Measurements from ENCODE around the gene NRL. TPM values are rescaled to one million over a fixed set of nuclear protein-coding genes. Genes with fewer than 3 reads are reported as not detected.

The NRL gene
- total RNA-seq, 1 donor = 5.7 TPM

DNA sequence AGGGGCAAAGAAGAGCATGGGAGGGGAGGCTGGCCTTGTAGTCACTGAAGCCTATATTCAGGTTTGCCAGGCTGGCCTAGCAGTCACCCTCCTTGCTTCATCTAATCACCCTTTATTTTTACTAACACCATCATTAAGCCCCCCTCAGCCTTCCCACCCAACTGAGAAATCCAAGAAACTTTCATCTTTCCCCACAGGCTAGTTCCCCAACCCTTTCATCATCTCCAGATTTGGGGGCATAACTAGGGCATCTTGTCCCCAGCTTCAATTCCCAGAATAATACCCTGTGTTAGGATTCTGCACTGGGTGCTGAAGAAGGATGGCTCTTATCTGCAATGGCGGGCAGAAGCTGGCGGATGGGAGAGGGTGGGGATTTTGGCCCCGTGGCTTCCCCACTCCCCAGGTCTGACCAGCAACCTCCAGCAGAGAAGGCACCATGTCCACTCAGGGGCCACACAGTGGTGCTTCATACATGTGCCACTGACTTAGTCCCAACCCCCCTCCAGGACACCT is 13.7 kb downstream of the NRL start:
- no peak for DNase-seq (ENCODE audit: low read depth in 2 of 3, low spot score in 2 of 3)

DNA sequence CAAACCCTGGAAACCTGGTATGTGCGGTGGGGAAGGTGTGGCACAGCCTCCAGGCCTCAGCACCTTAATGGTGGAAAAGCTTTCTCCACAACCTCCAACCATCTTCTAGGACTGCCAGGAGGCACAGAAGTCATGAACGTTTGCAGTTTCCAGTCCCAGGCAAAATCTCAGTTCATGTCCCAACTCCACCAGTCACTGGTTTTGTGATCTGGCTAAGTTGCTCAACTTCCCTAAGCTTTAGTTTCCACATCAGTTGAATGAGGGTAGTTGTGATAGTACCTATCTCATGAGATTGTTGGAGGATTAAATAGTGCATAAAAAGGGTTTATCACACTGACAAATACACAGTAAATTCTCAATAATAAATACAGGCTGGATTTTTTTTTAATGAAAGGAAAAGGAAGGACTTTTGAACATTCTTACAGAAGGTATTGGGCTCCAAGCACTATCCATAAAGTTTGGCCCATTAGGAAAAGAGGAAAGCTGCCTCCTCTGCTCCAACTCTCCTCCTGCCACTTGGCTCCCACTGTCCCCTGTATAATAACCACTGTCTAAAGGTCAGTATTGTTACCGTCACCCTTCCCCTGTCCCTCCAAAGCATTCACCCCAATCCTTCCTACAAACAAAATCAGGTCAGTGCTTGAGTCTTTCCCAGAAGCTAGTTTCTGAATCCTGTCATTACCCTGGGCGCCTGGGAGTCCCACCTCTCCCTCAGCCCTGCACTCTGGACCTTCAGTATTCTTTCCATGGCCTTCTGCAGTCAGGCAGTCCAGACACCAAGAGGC is 14.4 kb downstream of the NRL start:
- no peak for DNase-seq (ENCODE audit: low read depth in 2 of 3, low spot score in 2 of 3)

DNA sequence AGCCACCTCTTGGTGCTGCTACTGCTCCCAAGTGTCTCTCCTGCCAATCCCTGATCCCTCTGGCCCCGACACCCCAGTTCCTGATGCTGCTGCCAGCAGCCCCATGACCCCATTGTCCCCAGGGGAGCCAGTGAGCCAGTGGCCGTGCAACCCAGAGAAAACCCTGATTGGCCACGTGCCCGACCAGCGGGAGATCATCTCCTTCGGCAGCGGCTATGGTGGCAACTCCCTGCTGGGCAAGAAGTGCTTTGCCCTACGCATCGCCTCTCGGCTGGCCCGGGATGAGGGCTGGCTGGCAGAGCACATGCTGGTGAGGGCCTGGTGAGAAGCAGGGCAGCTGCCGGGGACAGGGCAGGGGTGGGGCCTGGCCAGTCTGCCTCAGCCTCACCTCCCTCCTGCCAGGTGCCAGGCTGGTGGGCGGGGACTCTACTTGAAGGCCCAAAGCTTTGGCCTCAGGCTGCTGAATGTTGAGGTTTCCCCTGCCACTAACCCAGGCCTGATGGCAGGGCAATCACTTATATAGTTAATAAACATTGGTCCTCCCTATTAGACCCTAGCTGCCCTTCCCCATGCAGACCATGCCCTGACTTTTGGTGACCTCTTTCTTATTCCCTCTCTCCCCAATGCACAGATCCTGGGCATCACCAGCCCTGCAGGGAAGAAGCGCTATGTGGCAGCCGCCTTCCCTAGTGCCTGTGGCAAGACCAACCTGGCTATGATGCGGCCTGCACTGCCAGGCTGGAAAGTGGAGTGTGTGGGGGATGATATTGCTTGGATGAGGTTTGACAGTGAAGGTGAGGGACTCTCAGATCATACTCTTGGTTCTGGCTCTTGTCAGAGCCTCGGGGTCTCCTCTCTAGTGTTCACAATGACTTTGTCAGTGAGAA is 15.6 kb downstream of the NRL start:
- no peak for DNase-seq (ENCODE audit: low read depth in 2 of 3, low spot score in 2 of 3)

DNA sequence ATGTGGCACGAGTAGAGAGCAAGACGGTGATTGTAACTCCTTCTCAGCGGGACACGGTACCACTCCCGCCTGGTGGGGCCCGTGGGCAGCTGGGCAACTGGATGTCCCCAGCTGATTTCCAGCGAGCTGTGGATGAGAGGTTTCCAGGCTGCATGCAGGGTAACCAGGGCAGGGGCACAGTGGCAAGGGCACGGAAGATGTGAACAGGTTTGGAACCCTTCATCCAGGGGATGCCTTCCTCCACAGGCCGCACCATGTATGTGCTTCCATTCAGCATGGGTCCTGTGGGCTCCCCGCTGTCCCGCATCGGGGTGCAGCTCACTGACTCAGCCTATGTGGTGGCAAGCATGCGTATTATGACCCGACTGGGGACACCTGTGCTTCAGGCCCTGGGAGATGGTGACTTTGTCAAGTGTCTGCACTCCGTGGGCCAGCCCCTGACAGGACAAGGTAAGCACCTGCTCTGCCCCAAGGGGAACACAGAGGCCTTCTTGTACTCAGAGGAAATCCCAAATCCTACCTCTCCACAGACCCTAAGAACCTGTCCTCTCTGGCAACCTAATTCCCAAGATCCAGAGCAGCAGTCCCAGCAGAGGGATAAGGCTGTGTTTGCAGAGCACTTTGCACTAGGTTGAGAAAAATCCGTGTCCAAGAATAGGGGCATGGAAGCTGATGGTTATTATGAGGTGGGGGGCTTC is 16.4 kb downstream of the NRL start:
- no peak for DNase-seq (ENCODE audit: low read depth in 2 of 3, low spot score in 2 of 3)

DNA sequence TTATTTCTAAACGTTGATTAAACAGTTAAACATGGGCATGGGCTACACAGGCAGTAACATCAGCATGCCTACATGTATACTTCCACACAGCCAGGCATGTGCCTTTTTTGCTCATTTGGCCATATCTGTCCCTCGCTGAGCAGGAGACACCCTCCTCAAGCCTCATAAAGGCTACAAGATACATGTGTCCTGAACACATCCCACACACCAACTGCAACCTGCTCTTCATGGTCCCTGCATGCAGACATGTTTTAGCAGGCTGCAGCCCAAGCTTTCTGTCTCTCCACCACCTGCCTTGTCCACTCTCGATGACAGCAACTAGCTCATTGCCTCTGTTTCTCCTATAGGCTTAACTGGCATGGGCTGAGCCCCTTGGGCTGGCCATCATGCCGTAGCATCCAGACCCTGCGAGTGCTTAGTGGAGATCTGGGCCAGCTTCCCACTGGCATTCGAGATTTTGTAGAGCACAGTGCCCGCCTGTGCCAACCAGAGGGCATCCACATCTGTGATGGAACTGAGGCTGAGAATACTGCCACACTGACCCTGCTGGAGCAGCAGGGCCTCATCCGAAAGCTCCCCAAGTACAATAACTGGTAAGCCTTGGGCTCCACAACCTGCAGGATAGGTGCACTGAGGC is 18.1 kb downstream of the NRL start:
- no peak for DNase-seq (ENCODE audit: low read depth in 2 of 3, low spot score in 2 of 3)

DNA sequence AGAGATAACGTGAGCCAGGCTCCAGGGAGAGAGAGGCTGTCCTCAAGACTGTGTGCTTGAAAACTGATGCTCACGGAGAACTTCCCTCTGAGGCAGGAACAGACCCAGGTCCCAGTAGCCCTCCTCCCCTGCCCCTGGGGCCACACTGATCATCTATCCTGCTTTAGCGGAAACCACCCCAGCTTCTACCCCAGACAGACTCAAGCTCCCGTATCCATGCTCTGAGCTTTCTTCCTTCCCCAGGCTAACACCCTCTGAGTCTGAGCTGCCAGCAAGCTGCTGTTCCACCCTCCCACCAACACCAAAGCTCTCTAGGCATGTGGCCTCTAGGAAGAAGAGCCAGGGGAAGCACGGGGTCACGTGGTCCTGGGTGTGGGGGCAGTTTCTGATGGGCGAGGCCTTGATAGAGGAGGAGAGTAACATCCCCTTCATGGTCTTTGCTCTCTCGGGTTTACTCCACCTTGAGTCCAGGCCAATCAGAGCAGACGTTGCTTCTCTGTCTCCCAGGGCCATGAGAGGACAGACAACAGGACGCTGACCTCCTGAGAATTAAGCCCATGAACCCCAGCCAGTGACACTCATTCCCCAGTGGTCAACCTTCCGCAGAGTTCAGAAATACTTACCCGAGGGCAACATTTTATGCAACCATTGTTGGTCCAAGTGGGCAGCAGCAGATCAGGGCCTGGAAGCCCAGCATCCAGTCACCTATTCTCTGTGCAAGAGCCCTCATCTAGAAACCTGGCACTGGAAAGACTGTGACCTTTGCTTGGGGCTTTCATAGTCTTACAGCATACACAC is 19.3 kb downstream of the NRL start:
- DNase-seq (ENCODE audit: low read depth in 2 of 3, low spot score in 2 of 3) = peak in 2 of 3 donors; percentile 49 to 57

DNA sequence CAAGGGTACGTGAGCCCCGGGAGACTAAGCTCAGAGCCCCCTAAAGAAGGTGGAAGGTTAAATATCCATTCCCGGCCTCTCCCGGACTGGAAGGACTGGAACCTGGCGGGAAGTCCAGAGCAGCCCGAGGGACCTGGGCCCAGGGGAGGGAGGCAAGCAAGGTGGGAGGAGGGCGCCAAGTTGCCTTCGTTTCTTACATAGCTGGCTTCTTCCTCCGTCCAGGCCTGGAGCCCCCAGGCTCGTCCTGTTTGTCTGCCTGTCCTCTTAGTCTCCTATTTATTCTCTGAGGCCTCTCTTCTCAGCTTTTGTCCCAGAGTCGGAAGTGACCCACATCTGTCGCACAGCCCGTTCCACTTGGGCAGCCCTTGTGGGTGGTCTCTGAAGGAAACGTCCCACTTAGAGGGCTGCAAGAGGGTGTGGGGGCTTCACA is 19.9 kb downstream of the NRL start:
- peak in 1 of 3 donors; percentile 25 for DNase-seq (ENCODE audit: low read depth in 2 of 3, low spot score in 2 of 3)

DNA sequence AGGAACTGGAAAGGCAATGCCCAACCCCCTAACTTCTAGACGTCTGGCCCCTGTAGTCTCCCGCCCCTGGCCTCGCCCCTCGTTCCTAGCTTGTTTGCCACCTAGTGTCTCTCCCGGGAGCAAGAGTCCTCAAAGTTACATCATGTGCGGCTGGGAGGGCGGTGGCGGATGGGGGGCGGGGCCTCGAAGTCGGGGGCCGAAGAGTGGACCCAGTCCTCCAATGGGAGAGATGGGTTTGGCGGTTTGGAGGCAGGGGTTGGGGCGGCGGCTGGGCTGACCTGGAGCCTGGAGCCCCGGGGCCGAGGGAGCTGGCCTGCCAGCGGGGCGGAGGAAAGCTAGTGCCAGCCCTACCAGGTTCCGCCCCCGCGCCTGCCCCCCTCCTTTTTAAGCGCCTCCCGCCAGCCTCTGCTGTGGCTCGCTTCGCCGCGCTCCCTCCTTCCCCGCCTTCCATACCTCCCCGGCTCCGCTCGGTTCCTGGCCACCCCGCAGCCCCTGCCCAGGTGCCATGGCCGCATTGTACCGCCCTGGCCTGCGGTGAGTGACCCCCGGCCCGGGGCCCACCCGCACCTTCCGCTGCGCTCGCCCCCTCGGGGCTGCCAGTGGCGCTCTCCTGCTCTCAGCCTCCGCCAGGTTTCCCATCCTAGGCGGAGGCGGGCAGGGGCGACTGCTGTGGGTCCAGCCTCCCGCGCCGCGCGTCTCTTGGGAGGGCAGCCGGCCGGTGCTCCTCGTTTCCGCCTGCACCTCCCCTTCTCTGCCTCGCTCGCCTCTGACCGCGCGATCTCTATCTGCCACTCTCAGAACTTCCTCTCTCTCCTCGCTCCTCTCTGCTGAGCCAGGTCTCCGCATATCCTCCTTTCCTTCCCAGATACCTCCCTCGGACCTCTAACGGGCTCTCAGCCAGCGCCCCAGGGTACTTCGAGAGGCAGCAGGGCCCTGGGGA is 20.6 kb downstream of the NRL start, which contains the start of gene PCK2:
Gene PCK2, plus strand, starts transcription at position 411 of the 940 bp plus-strand sequence. Its CDS starts 95 bp downstream, at position 506.
- peak in 2 of 3 donors; percentile 76 to 85 for DNase-seq (ENCODE audit: low read depth in 2 of 3, low spot score in 2 of 3)

DNA sequence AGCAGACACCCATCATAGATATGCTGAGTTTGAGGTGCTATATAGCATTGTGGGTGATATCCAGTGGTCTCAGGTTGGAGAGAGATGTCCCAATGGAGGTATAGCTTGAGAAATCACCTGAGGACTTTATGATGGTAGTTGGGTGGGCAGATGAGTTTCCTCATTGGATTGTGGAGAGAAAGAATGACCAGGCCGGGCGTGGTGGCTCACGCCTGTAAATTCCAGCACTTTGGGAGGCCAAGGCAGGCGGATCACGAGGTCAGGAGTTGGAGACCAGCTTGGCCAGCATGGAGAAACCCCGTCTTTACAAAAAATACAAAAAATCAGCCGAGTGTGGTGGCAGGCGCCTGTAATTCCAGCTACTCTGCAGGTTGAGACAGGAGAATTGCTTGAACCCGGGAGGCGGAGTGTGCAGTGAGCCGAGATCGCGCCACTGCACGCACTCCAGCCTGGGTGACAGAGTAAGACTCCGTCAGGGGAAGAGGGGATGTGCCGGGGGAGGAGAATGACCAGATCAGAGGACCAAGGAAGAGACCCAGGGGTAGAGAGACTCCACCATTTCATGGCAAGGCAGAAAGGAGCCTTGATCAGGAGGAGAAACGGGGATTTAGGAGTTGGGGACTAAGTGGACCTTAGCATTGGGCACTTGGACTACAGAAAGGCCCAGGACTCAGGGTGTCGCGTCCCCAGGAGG is 21.4 kb downstream of the NRL start:
- no peak for DNase-seq (ENCODE audit: low read depth in 2 of 3, low spot score in 2 of 3)

DNA sequence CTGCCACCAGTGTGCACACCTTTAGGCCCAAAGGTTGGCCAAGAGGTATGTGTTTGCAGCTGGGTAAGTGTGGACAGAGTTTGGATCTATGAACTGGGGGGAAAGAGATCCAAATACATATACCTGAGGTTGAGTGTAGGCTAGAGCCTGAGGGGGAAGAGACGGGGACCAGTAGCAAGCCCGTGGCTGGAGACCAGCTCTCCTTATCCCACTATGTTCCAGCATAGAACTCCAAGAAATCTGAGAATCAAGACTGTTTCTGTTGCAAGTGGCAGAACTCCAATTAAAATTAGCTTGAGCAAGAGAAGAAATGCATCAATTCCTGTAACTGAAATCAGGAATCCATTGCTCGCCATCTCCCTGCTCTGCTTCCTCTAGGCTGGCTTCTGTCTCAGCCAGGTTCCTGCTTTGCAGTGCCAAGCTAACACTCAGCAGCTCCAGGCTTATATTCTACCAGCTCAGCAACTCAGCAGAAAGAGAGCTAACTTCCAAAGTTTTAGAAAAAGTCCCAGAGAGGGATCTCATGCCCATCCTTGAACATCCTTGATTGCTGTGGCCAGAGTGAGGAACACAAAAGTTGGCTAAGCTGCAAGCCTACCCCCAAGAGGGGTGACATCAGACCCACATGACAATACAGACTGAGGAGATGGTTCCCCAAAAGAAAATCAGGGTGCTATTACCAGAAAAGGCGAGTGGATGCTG is 22.1 kb downstream of the NRL start:
- DNase-seq (ENCODE audit: low read depth in 2 of 3, low spot score in 2 of 3) = no peak

DNA sequence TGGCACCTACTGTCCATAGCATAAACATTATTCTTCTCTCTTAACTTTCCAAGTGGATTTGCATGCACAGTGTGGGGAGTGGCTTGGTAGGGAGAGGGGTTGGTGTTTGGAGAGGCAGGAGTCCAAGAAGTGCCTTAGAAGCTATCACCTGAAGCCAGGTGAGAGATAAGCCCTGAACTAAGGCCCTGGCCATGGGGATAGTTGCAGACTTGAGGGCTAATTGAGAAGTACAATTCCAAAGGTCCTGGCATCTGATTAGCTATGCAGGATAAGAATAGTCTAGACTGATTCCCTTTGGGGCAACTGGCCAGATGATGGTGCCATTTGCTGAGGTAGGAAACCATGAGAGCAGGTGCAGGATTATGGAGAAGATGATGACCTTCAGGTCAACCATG is 22.6 kb downstream of the NRL start:
- no peak for DNase-seq (ENCODE audit: low read depth in 2 of 3, low spot score in 2 of 3)

DNA sequence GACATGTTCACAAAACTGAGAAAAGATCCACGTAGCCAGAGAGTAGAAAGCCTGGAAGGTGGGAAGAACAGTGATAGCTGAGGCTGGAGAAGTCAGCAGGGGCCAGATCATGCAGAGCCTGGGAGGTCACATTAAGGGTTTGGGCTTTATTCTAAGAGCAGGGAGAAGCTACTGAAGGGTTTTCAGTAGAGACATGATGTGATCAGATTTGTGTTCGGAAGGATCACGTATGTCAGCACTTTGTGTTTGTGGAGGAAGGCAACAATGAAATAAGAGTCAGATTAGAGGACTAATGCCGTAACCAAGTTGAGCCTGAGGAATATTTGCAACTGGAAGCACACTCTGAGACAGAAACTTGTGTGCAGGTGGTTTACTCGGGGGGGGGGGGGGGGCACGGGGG is 24.9 kb downstream of the NRL start:
- DNase-seq (ENCODE audit: low read depth in 2 of 3, low spot score in 2 of 3) = no peak

DNA sequence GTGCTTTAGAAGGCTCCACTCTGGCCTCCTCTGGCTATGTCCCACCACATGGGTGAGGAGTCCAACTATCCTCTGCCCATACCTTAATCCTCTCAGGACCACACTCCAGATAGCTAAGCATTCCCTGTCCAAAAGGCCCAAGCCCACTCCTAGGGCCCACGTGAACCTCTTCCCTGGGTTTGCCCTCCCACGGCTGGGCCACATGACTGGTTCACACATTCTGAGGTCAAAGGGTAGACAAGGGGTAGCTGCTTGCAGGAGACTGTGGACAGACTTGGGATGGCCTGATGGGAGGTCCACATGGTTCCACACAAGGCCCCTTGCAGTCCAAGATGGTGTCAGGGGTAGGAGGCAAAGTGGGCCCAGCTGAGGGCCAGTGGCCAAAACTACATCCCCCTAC is 26.7 kb downstream of the NRL start:
- DNase-seq (ENCODE audit: low read depth in 2 of 3, low spot score in 2 of 3) = no peak

DNA sequence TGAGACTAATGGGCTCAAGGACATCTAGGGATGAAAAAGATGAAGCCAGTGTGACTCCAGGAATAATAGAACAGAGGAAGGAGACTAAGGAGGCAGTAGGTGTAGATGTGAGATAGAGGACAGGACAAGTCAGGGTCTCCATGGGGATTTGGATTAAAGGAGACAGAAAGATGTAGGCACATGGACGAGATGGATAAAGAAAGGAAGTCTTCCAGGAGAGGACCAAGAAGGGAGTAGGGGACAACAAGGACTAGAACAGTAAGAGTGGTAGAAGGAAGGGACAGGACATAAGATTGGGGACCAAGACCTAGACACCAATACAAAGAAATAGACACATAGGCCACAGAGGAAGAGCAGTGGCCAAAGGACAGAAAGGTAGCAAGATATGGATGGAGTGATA is 27.7 kb downstream of the NRL start:
- no peak for DNase-seq (ENCODE audit: low read depth in 2 of 3, low spot score in 2 of 3)

DNA sequence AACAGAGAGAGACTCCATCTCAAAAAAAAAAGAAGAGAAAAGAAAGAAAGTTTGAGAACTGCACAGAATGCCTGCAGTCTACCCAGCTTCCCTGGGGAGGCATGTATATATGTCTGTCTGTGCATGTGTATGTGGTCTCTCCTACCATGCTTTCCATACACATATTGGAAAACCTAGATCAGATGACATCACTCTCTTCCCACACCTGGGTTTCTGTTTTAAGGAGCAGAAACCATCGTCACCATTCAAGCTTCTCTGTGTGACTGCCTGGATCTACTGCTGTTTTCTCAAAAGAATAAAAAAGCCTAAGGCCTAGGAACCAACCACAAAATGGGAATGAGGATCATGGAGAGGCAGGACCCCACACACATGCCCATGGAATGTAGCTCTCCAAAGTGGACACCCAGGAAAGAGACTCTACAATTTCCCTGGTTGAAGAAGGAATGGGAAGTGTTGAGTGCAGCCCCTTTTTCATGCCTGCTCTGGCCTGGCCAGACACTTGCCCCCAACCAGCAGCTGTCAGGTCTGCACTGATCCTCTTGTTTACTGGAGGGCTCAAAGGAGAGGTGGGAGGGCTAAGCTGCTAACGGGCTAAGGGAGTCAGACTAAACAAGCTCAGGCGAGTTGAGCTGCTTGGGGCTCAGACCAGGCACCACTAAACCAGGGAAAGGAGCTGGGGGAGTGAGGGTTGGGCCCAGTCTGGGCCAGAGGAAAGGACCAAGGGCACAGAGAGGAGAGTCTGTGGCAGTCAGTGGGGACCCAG is 28.4 kb downstream of the NRL start:
- DNase-seq (ENCODE audit: low read depth in 2 of 3, low spot score in 2 of 3) = no peak

DNA sequence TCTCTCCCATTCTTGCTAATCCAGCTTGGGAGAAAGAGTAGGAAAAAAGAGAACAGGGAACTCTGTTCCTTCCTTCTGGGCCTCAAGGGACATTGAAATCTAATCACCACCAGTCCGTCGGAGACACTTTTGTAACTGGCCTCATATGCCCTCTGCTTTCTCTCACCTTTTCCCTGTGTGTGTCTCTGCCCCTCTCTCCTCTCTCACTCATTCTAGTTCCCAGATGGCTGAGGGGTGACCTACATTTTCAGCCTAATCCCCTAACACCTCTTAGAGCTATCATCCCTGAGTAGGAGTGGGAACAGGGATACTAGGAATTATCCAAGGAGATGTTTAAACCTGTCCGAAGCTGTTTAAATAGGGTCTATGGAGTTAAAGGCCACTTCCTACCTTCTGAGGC is 29.5 kb downstream of the NRL start:
- DNase-seq (ENCODE audit: low read depth in 2 of 3, low spot score in 2 of 3) = no peak

DNA sequence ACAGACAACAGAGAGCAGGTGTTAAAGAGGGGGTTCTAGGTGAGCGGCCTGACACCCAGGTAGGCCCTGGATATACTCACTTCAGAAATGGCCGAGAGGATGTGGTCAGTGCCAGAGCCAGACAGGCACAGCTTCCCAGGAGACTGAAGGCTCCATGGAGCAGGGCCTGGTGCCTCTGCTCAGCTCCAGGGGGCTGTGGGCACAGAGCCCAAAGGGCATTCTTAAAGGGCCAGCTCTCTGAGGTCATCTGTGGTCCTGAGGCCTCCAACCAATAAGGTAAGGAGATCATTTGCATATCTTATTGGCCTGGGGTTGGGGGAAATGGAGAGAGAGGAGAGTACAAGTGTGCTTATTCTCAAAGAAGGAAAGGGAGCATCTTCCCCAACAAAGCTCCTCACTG is 30.3 kb downstream of the NRL start:
- DNase-seq (ENCODE audit: low read depth in 2 of 3, low spot score in 2 of 3) = no peak
